Skeletal muscle tissue (tissue), 4 donors: Measurements from ENCODE around the gene DENND4C. TPM values are rescaled to one million over a fixed set of nuclear protein-coding genes. Genes with fewer than 3 reads are reported as not detected.
"Not testable (repeated sequence)": the region's sequence is repeated elsewhere in the genome, so short reads cannot be mapped to it uniquely, and the experiment has no call there.

ENCODE experiments used
- H3K27ac ChIP-seq: one replicate; pipeline ENCODE4 v1.7.0; 2013; ENCODE audit warnings: mild to moderate bottlenecking, low read depth, low read length, inconsistent platforms
- H3K27me3 ChIP-seq, 3 donors: one replicate each; pipeline ENCODE4 v1.7.0; 2013; ENCODE audit warnings: low read length in 3 of 3; ENCODE audit not compliant: control insufficient read depth in 3 of 3, insufficient read depth in 3 of 3
- H3K36me3 ChIP-seq, 3 donors: one replicate each; pipeline ENCODE4 v1.7.0; 2013; ENCODE audit warnings: low read length in 3 of 3; ENCODE audit not compliant: control insufficient read depth in 3 of 3, insufficient read depth in 3 of 3
- H3K4me1 ChIP-seq, 3 donors: one replicate each; pipeline ENCODE4 v1.7.0; 2013; ENCODE audit warnings: low read length in 3 of 3, mild to moderate bottlenecking in 3 of 3; ENCODE audit not compliant: control insufficient read depth in 3 of 3, insufficient read depth in 3 of 3
- H3K4me3 ChIP-seq, 3 donors: one replicate each; pipeline ENCODE4 v1.7.0; 2013; ENCODE audit warnings: low read length in 3 of 3
- H3K9ac ChIP-seq, 3 donors: one replicate each; pipeline ENCODE4 v1.7.0; 2013; ENCODE audit warnings: low read length in 3 of 3, mild to moderate bottlenecking in 3 of 3, moderate library complexity in 2 of 3, low read depth in 1 of 3
- H3K9me3 ChIP-seq, 3 donors: one replicate each; pipeline ENCODE4 v1.7.0; 2013; ENCODE audit warnings: low read length in 3 of 3; ENCODE audit not compliant: control insufficient read depth in 3 of 3
- total RNA-seq: library from RNA; depleted of rRNA; stranded (reverse); fragments of >200 nt; gene quantifications from one replicate; pipeline ENCODE4 v1.2.3, GENCODE V29; 2014
- donor health status: Osteomylitis.

DENND4C gene
- total RNA-seq, 1 donor from 2014 or later = 74.6 TPM

- H3K4me3 ChIP-seq, H3K9me3 ChIP-seq, H3K9ac ChIP-seq, H3K4me1 ChIP-seq, H3K36me3 ChIP-seq, H3K27ac ChIP-seq, H3K27me3 ChIP-seq: not testable (repeated sequence)
Measured at GRCh38 chr9:19389539-19389938, 159.0 kb downstream of the DENND4C start.

DNA sequence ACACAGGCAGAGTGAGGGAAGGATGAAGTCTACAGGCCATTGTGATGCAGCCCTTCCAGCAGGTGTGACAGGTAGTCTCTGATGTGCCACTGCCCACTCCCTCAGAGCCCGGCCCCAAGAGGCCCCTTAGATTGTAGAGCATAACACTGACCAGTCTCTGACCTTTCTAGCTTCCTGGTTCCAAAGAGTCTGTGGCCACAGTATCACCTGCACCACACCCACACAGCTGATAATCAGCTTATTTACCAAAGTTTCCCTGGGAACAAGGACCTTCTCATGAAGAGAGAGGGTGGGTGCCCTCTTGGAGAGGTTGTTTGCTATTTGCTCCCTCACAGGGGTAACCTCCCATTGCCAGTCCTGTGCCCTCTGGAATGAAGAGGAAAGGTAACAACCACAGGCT is 167.4 kb downstream of the DENND4C start:
- no peak overlapping the region for H3K27ac ChIP-seq
- H3K9me3 ChIP-seq = no peaks in the 10 kb centered on the region
- no peaks in the 10 kb centered on the region for H3K36me3 ChIP-seq
- H3K4me1 ChIP-seq = no peaks in the 10 kb centered on the region
- H3K4me3 ChIP-seq = no peak overlapping the region
- no peak overlapping the region for H3K9ac ChIP-seq
- no peaks in the 10 kb centered on the region for H3K27me3 ChIP-seq

- H3K27me3 ChIP-seq, H3K27ac ChIP-seq, H3K4me1 ChIP-seq, H3K4me3 ChIP-seq, H3K36me3 ChIP-seq, H3K9ac ChIP-seq, H3K9me3 ChIP-seq: not testable (repeated sequence)
Measured at GRCh38 chr9:19403231-19403630, 172.7 kb downstream of the DENND4C start.

DNA sequence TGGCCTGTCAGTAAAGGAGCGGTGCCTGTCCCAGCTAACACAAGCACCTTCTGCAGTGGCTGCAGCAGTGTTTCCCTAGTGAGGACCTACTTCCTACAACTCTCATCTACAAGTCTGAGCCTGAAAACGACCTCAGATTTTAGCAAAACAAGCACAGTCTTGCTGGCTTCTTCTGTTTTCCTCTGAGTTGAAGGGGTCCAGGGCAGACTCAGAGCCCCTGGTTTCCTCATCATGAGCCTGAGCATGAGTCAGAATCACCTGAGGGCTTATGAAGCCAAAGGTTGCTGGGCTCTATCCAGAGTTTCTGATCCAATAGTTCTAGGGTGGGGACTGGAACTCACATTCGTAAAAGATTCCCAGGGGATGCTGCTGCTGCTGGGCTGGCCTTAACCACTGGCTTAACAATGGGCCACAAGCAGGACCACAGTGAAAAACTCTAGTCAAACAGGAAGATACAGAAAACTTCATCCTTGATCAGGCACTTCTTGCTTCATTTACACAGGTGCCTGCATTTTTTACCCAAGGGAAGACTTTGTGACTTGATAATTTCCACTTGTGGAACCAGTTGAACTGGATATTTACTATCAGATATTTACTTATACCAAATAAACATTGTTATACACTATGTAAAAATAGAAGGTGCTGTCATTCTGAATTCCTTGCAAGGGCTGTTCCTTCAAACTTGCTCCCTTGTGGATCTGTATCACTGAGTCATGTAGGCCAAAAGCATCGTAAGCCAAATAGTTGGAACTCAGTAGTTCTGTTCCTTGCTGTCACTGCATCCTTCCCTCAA is 174.0 kb downstream of the DENND4C start:
- no peak overlapping the region for H3K4me3 ChIP-seq
- no peaks in the 10 kb centered on the region for H3K27me3 ChIP-seq
- H3K9me3 ChIP-seq = no peaks in the 10 kb centered on the region
- no peak overlapping the region for H3K9ac ChIP-seq
- peaks cover 6 to 15% (median 11%) of the 10 kb centered on the region in 3 donors for H3K4me1 ChIP-seq
- H3K36me3 ChIP-seq = no peaks in the 10 kb centered on the region
- H3K27ac ChIP-seq = no peak overlapping the region

- Histone ChIP-seq H3K4me1 (peaks cover 15 to 26% (median 18%) of the 10 kb centered on the region in 3 donors), H3K9ac (no peak overlapping the region), H3K27me3 (no peaks in the 10 kb centered on the region), H3K9me3 (no peaks in the 10 kb centered on the region), H3K4me3 (no peak overlapping the region), H3K36me3 (no peaks in the 10 kb centered on the region), H3K27ac (no peak overlapping the region)
Measured at GRCh38 chr9:19405771-19406170, 175.3 kb downstream of the DENND4C start.

DNA sequence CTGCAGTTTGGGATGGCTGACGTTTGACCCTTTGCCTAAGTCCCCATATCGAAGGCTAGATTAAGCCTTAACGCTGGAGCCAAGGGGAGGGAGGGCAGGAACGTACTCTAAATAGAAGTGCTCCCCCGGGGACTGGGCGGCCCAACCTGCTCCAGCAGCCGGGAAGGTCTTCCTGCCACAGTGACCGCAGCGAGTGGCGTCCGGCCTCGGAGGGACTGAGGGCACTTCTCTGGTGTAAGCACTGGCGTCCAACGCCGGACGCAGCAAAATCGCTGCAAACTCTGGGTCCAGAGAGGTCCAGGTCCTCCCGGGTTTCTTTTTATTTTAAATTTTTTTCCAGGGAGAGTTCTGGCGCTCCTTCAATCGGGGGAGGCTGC is 177.8 kb downstream of the DENND4C start:
- Histone ChIP-seq H3K4me1 (peaks cover 15 to 26% (median 18%) of the 10 kb centered on the region in 3 donors), H3K27ac (peak overlapping the region; percentile 81), H3K9ac (peak overlapping the region; percentile 63 to 90 (median 71)), H3K9me3 (no peaks in the 10 kb centered on the region), H3K36me3 (no peaks in the 10 kb centered on the region), H3K4me3 (peak overlapping the region; percentile 87 to 91 (median 89)), H3K27me3 (no peaks in the 10 kb centered on the region)

DNA sequence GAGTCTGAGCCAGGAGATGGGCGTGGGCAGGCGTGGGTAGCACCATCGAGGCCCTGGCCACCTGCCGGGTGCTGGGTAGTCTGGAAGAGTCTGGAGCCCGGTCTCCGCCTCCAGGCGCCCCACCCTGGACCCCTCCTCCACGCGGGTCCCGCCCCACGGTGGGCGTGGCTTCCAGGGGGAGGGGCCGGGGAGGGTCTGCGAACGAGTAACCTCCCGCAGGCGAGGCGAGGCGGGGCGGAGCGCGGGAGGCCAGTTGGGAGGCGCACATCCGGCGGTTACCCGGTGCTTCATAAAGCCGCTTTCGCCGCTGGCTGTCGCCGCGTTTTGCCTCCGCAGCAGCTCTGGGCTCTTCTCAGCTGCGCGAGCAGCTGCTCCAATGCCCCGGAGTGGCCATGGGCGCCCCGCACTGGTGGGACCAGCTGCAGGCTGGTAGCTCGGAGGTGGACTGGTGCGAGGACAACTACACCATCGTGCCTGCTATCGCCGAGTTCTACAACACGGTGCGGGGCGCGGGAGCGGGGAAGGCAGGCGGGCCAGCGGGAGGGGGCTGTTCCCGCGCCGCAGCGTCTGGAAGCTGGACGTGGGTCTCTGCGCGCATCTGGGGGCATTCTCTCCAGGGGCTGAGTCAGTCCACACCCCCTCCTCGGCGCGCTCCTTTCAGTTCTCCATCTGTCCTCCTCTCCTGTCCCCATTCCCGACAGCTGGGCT is 178.4 kb downstream of the DENND4C start, which contains the start of gene ACER2:
Gene ACER2 (plus strand): TSS at position 317 of the 708 bp plus-strand sequence. CDS start 76 bp downstream, at position 393.
- Histone ChIP-seq H3K9ac (peak within 1 kb of the TSS; percentile 82 to 90 (median 84)), H3K9me3 (no peaks in the 10 kb centered on the region), H3K4me1 (peaks cover 15 to 26% (median 18%) of the 10 kb centered on the region in 3 donors), H3K27ac (peak within 1 kb of the TSS; percentile 81), H3K4me3 (peak within 1 kb of the TSS; percentile 87 to 91 (median 89)), H3K36me3 (no peaks in the 10 kb centered on the region), H3K27me3 (no peaks in the 10 kb centered on the region)

DNA sequence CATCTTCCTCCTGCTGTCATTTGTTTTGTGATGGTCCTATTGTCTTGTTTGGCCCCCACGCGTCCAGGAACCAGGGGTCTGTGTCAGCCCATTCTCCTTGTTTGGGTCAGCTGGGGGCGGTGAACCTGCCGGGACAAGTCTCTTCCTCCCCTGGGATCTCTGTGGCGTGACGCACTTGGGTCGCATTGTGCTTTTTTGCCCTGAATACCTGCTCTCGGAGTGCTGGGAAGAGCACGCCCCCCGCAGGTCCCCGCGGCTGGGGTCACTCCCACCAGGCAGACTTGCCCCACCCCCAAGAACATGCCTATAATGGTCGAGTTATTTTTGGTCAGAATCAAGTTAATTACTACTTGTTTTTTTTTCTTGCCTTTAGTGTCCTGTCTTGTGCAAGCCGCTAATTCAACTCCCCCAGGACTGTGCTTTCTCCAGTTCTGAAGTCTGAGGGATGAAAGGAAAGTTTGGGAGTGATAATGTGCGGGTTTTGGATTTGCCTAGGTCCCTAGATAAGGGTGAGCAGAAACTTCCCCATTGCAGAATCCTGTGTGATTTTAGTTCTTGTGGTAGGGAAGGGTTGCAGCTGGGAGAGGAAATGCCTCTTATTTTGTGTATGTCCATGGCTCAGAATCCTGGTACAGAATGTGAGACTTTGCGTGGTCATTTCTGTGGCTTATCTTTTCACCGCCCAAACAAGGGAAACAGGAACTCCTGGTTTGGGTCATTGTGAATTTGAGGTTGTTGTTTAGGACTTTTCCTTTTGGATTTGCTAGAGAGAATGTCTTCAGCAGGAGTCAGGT is 179.1 kb downstream of the DENND4C start:
- peak overlapping the region; percentile 87 to 91 (median 89) for H3K4me3 ChIP-seq
- H3K9me3 ChIP-seq = no peaks in the 10 kb centered on the region
- peaks cover 15 to 26% (median 18%) of the 10 kb centered on the region in 3 donors for H3K4me1 ChIP-seq
- no peaks in the 10 kb centered on the region for H3K27me3 ChIP-seq
- H3K27ac ChIP-seq = peak overlapping the region; percentile 81
- no peaks in the 10 kb centered on the region for H3K36me3 ChIP-seq
- H3K9ac ChIP-seq = peak overlapping the region; percentile 82 to 90 (median 84)

GRCh38 chr9:19410195-19410503 is 179.7 kb downstream of the DENND4C start:
- H3K9ac ChIP-seq = peak overlapping the region in 1 of 3 donors; percentile 84
- peak overlapping the region; percentile 87 to 91 (median 89) for H3K4me3 ChIP-seq
- H3K9me3 ChIP-seq = no peaks in the 10 kb centered on the region
- H3K27me3 ChIP-seq = no peaks in the 10 kb centered on the region
- H3K27ac ChIP-seq = peak overlapping the region; percentile 81
- peaks cover 15 to 26% (median 18%) of the 10 kb centered on the region in 3 donors for H3K4me1 ChIP-seq
- no peaks in the 10 kb centered on the region for H3K36me3 ChIP-seq
